ENCODE results near the gene SAMD4A.

SAMD4A gene

GRCh38 chr14:54687750-54688119 lies 120.8 kb downstream of the SAMD4A start:
- H3K9ac ChIP-seq (ENCODE audit: low read depth, low read length): no peak overlapping the region
- H3K36me3 ChIP-seq (ENCODE audit: insufficient read depth, low read length): no peaks in the 10 kb centered on the region
- H3K4me1 ChIP-seq (ENCODE audit: insufficient read depth, low read length): peaks cover 35% of the 10 kb centered on the region

GRCh38 chr14:54688229-54688628 lies 121.3 kb downstream of the SAMD4A start:
- H3K4me1 ChIP-seq (ENCODE audit: insufficient read depth, low read length): peaks cover 30% of the 10 kb centered on the region
- H3K9ac ChIP-seq (ENCODE audit: low read depth, low read length): no peak overlapping the region
- no peaks in the 10 kb centered on the region for H3K9me3 ChIP-seq (ENCODE audit: control insufficient read depth, insufficient read depth, low read length)
- H3K36me3 ChIP-seq (ENCODE audit: insufficient read depth, low read length): no peaks in the 10 kb centered on the region

More at GRCh38 chr14:54687750-54688119, 120.8 kb downstream of the SAMD4A start:
- H3K9me3 ChIP-seq (ENCODE audit: control insufficient read depth, insufficient read depth, low read length): no peaks in the 10 kb centered on the region

- H3K36me3 ChIP-seq (ENCODE audit: insufficient read depth, low read length): no peaks in the 10 kb centered on the region
- H3K9ac ChIP-seq (ENCODE audit: low read depth, low read length): no peak overlapping the region
- H3K4me1 ChIP-seq (ENCODE audit: insufficient read depth, low read length): peaks cover 25% of the 10 kb centered on the region
- H3K9me3 ChIP-seq (ENCODE audit: control insufficient read depth, insufficient read depth, low read length): no peaks in the 10 kb centered on the region
Measured at GRCh38 chr14:54689928-54690327, 123.0 kb downstream of the SAMD4A start.

GRCh38 chr14:54690887-54691286 lies 124.0 kb downstream of the SAMD4A start:
- H3K9ac ChIP-seq (ENCODE audit: low read depth, low read length): no peak overlapping the region
- no peaks in the 10 kb centered on the region for H3K9me3 ChIP-seq (ENCODE audit: control insufficient read depth, insufficient read depth, low read length)
- no peaks in the 10 kb centered on the region for H3K36me3 ChIP-seq (ENCODE audit: insufficient read depth, low read length)
- H3K4me1 ChIP-seq (ENCODE audit: insufficient read depth, low read length): peaks cover 18% of the 10 kb centered on the region; the same call in 1 of the 2 replicates

- H3K4me1 ChIP-seq (ENCODE audit: insufficient read depth, low read length): peaks cover 14% of the 10 kb centered on the region; the same call in 1 of the 2 replicates
- no peak overlapping the region for H3K9ac ChIP-seq (ENCODE audit: low read depth, low read length)
- H3K36me3 ChIP-seq (ENCODE audit: insufficient read depth, low read length): no peaks in the 10 kb centered on the region
- no peaks in the 10 kb centered on the region for H3K9me3 ChIP-seq (ENCODE audit: control insufficient read depth, insufficient read depth, low read length)
Measured at GRCh38 chr14:54691525-54692283, 124.8 kb downstream of the SAMD4A start.

DNA sequence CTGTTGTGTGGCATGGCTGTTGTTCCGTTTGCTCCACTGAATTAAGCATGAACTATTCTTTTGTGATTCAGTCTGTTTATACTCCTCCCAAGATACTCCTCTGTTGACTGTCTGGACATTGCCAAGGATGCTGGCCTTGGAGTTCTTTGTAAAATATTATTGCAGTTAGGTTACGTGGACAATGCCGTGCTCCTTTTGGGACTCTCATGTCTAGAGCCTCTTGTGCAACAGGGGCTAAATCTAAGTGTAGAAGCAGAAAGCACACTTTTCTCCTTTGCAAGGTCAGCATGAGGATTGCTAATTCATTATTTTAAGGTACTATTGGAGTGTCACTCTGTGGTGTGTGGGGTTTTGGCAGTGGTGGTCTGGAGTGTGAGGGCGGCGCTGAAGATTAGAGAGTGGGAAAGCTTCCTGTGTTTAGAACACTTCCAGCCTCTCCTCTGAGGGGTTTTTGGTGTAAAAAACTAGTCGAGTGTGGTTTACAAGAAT lies 125.4 kb downstream of the SAMD4A start:
- peaks cover 15% of the 10 kb centered on the region for H3K4me1 ChIP-seq (ENCODE audit: insufficient read depth, low read length)
- no peaks in the 10 kb centered on the region for H3K36me3 ChIP-seq (ENCODE audit: insufficient read depth, low read length)
- H3K9me3 ChIP-seq (ENCODE audit: control insufficient read depth, insufficient read depth, low read length): no peaks in the 10 kb centered on the region
- no peak overlapping the region for H3K9ac ChIP-seq (ENCODE audit: low read depth, low read length)

- peaks cover 28% of the 10 kb centered on the region for H3K4me1 ChIP-seq (ENCODE audit: insufficient read depth, low read length)
- H3K36me3 ChIP-seq (ENCODE audit: insufficient read depth, low read length): no peaks in the 10 kb centered on the region
- H3K9ac ChIP-seq (ENCODE audit: low read depth, low read length): no peak overlapping the region
- H3K9me3 ChIP-seq (ENCODE audit: control insufficient read depth, insufficient read depth, low read length): no peaks in the 10 kb centered on the region
Measured at GRCh38 chr14:54693761-54694160, 126.8 kb downstream of the SAMD4A start.

GRCh38 chr14:54695196-54695595 lies 128.3 kb downstream of the SAMD4A start:
- H3K36me3 ChIP-seq (ENCODE audit: insufficient read depth, low read length): no peaks in the 10 kb centered on the region
- H3K9ac ChIP-seq (ENCODE audit: low read depth, low read length): no peak overlapping the region
- peaks cover 31% of the 10 kb centered on the region for H3K4me1 ChIP-seq (ENCODE audit: insufficient read depth, low read length)
- H3K9me3 ChIP-seq (ENCODE audit: control insufficient read depth, insufficient read depth, low read length): no peaks in the 10 kb centered on the region

DNA sequence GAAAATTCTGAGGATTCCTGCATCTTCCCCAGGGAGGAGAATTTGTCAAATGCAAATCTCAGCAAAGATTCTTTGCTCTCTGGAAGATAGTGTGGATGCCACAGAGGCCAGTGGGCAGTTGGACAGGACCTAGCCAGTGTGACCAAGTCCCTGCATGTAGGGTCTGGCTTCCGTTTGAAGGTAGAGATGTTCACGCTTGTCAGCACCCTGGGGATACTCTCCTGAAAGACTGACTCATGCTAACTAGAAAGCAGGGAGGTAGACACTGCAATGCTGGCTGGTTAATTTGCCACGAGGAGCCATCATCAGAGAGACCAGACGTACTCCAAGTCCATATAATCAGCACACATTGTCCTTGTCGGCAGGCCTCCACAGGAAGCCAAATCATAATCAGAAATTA lies 130.1 kb downstream of the SAMD4A start:
- no peak overlapping the region for H3K9ac ChIP-seq (ENCODE audit: low read depth, low read length)
- H3K9me3 ChIP-seq (ENCODE audit: control insufficient read depth, insufficient read depth, low read length): no peaks in the 10 kb centered on the region
- H3K36me3 ChIP-seq (ENCODE audit: insufficient read depth, low read length): no peaks in the 10 kb centered on the region
- peaks cover 21% of the 10 kb centered on the region for H3K4me1 ChIP-seq (ENCODE audit: insufficient read depth, low read length)

DNA sequence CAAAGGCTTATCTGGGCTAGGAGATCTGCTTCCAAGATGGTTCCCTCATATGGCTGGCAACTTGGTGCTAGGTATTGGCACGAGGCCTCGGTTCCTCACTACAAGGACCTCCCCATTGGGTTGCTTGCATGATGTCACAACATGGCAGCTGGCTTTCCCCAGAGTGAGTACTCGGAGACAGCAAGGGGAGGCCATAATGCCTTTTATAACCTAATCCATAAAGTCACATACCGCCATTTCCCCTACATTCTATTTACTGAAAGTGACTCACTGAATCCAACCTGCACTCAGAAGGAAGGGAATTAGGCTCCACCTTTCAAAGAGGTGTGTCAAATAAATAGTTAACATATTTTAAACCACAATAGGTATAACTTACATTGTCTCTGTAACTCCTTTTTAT lies 130.9 kb downstream of the SAMD4A start:
- Histone ChIP-seq H3K9ac (ENCODE audit: low read depth, low read length) (no peak overlapping the region), H3K9me3 (ENCODE audit: control insufficient read depth, insufficient read depth, low read length) (no peaks in the 10 kb centered on the region), H3K4me1 (ENCODE audit: insufficient read depth, low read length) (peaks cover 17% of the 10 kb centered on the region), H3K36me3 (ENCODE audit: insufficient read depth, low read length) (no peaks in the 10 kb centered on the region)

DNA sequence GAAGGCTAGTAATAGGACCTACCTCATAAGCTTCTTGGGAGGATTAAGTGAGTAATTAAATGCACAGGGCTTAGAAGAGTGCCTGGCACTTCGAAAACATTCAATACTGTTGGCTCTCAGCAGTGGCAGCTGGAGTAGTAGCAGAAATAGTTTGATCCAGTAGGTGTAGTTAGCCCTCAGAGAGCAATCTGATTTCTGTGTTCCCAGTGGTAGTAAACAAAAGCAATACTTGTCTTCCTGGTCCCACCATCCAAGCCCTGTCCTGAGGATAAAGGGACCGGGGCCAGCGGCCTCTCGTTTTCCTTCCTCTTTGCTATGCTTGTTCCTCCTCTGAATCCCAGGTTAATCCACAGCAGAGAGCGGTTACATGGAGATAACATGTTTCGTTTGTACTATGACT lies 131.6 kb downstream of the SAMD4A start:
- Histone ChIP-seq H3K9ac (ENCODE audit: low read depth, low read length) (no peak overlapping the region), H3K9me3 (ENCODE audit: control insufficient read depth, insufficient read depth, low read length) (no peaks in the 10 kb centered on the region), H3K36me3 (ENCODE audit: insufficient read depth, low read length) (no peaks in the 10 kb centered on the region; the same call in 1 of the 2 replicates), H3K4me1 (ENCODE audit: insufficient read depth, low read length) (peaks cover 17% of the 10 kb centered on the region)

GRCh38 chr14:54698966-54699530 lies 132.1 kb downstream of the SAMD4A start:
- H3K36me3 ChIP-seq (ENCODE audit: insufficient read depth, low read length): no peaks in the 10 kb centered on the region; the same call in 1 of the 2 replicates
- peaks cover 17% of the 10 kb centered on the region for H3K4me1 ChIP-seq (ENCODE audit: insufficient read depth, low read length)

GRCh38 chr14:54699735-54700134 lies 132.8 kb downstream of the SAMD4A start:
- H3K9me3 ChIP-seq (ENCODE audit: control insufficient read depth, insufficient read depth, low read length): no peaks in the 10 kb centered on the region
- H3K9ac ChIP-seq (ENCODE audit: low read depth, low read length): no peak overlapping the region
- no peaks in the 10 kb centered on the region; the same call in 1 of the 2 replicates for H3K36me3 ChIP-seq (ENCODE audit: insufficient read depth, low read length)
- peaks cover 17% of the 10 kb centered on the region for H3K4me1 ChIP-seq (ENCODE audit: insufficient read depth, low read length)

More at GRCh38 chr14:54698966-54699530, 132.1 kb downstream of the SAMD4A start:
- no peaks in the 10 kb centered on the region for H3K9me3 ChIP-seq (ENCODE audit: control insufficient read depth, insufficient read depth, low read length)
- H3K9ac ChIP-seq (ENCODE audit: low read depth, low read length): no peak overlapping the region

GRCh38 chr14:54700717-54701116 lies 133.8 kb downstream of the SAMD4A start:
- no peaks in the 10 kb centered on the region; the same call in 1 of the 2 replicates for H3K36me3 ChIP-seq (ENCODE audit: insufficient read depth, low read length)
- H3K9ac ChIP-seq (ENCODE audit: low read depth, low read length): no peak overlapping the region
- no peaks in the 10 kb centered on the region for H3K9me3 ChIP-seq (ENCODE audit: control insufficient read depth, insufficient read depth, low read length)
- H3K4me1 ChIP-seq (ENCODE audit: insufficient read depth, low read length): peaks cover 17% of the 10 kb centered on the region

DNA sequence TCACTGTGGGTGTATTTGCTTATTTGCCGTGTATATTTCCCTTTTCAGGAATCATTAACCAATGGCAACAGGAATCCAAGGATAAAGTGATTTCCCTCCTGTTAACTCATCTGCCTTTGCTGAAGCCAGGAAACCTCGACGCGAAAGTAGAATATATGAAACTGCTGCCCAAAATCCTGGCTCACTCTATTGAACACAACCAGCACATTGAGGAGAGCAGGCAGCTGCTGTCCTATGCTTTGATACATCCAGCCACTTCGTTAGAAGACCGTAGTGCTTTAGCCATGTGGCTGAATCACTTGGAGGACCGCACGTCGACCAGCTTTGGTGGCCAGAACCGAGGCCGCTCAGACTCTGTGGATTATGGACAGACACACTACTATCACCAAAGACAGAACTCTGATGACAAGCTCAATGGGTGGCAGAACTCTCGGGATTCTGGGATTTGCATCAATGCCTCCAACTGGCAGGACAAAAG lies 135.1 kb downstream of the SAMD4A start:
- peaks cover 17% of the 10 kb centered on the region for H3K4me1 ChIP-seq (ENCODE audit: insufficient read depth, low read length)
- H3K9ac ChIP-seq (ENCODE audit: low read depth, low read length): no peak overlapping the region

More for the DNA sequence above, 135.1 kb downstream of the SAMD4A start:
- no peaks in the 10 kb centered on the region; the same call in 1 of the 2 replicates for H3K36me3 ChIP-seq (ENCODE audit: insufficient read depth, low read length)
- H3K9me3 ChIP-seq (ENCODE audit: control insufficient read depth, insufficient read depth, low read length): no peaks in the 10 kb centered on the region
